RWPE2 (cell line): ENCODE measurements around the gene TTC28.

ENCODE experiments used
- ATAC-seq: fragments of 200-7000 bp; cut with Tn5 transposase; 3 replicates; pipeline ENCODE4 v1.9.1; 2021; ENCODE audit warnings: low read depth
- DNase-seq: peaks from one replicate; pipeline ENCODE4 v3.0.0-alpha.2; 2020; ENCODE audit warnings: low spot score
- H3K27ac ChIP-seq: fragments of 450-650 bp; 2 replicates; pipeline ENCODE4 v1.5.1; 2017; ENCODE audit warnings: mild to moderate bottlenecking; ENCODE audit not compliant: poor library complexity, severe bottlenecking
- H3K27me3 ChIP-seq: fragments of 250-450 bp; sonication (Bioruptor Pico); 2 replicates; pipeline ENCODE4 v1.5.1; 2021; ENCODE audit warnings: mild to moderate bottlenecking, moderate library complexity; ENCODE audit not compliant: insufficient read depth, poor library complexity, severe bottlenecking
- H3K36me3 ChIP-seq: fragments of 250-450 bp; sonication (Bioruptor Pico); 2 replicates; pipeline ENCODE4 v1.5.1; 2020; ENCODE audit warnings: low read depth, mild to moderate bottlenecking, moderate library complexity
- H3K4me1 ChIP-seq: fragments of 250-450 bp; sonication (Bioruptor Pico); 2 replicates; pipeline ENCODE4 v1.5.1; 2021; ENCODE audit warnings: mild to moderate bottlenecking, moderate library complexity; ENCODE audit not compliant: insufficient read depth, poor library complexity, severe bottlenecking
- H3K4me3 ChIP-seq: fragments of 250-450 bp; sonication (Bioruptor Pico); 2 replicates; pipeline ENCODE4 v1.5.1; 2021; ENCODE audit warnings: mild to moderate bottlenecking, moderate library complexity; ENCODE audit not compliant: severe bottlenecking
- H3K9me3 ChIP-seq: fragments of 250-450 bp; sonication (Bioruptor Pico); 2 replicates; pipeline ENCODE4 v1.5.1; 2021; ENCODE audit warnings: mild to moderate bottlenecking, moderate library complexity; ENCODE audit not compliant: severe bottlenecking
- TF ChIP-seq, protein P1 (sequence below): fragments of 450-650 bp; IDR thresholded peaks from one replicate; pipeline ENCODE4 v1.5.1; 2017; ENCODE audit warnings: mild to moderate bottlenecking, moderate library complexity; ENCODE audit not compliant: poor library complexity, severe bottlenecking

The TTC28 gene

DNA sequence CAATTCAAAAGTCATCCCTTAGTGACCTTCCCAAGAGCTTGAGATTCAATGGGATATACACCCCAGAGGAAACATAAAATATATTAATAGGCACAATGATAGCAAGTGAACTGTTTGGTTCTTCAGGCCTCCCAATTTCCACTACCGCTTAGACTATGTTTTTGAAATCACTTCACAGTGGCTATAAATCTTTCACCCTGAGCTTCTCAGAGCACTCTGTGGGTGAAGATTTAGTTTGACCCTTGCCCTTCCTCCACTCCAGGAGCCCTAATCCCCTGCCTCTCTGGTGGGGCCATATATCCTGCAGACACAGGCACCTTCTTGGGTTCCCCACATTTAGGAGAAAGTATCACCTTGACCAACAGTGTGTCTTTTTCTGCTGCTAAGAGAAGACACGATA, 573.7 kb downstream of the TTC28 start:
- Histone ChIP-seq H3K27me3 (no peaks in the 10 kb centered on the region), H3K4me1 (no peaks in the 10 kb centered on the region), H3K9me3 (no peaks in the 10 kb centered on the region), H3K36me3 (no peaks in the 10 kb centered on the region), H3K4me3 (no peak overlapping the region), H3K27ac (no peak overlapping the region)
- TF ChIP-seq, protein P1, sequence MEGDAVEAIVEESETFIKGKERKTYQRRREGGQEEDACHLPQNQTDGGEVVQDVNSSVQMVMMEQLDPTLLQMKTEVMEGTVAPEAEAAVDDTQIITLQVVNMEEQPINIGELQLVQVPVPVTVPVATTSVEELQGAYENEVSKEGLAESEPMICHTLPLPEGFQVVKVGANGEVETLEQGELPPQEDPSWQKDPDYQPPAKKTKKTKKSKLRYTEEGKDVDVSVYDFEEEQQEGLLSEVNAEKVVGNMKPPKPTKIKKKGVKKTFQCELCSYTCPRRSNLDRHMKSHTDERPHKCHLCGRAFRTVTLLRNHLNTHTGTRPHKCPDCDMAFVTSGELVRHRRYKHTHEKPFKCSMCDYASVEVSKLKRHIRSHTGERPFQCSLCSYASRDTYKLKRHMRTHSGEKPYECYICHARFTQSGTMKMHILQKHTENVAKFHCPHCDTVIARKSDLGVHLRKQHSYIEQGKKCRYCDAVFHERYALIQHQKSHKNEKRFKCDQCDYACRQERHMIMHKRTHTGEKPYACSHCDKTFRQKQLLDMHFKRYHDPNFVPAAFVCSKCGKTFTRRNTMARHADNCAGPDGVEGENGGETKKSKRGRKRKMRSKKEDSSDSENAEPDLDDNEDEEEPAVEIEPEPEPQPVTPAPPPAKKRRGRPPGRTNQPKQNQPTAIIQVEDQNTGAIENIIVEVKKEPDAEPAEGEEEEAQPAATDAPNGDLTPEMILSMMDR: no peak
- DNase-seq (no peak), ATAC-seq (no peak)

DNA sequence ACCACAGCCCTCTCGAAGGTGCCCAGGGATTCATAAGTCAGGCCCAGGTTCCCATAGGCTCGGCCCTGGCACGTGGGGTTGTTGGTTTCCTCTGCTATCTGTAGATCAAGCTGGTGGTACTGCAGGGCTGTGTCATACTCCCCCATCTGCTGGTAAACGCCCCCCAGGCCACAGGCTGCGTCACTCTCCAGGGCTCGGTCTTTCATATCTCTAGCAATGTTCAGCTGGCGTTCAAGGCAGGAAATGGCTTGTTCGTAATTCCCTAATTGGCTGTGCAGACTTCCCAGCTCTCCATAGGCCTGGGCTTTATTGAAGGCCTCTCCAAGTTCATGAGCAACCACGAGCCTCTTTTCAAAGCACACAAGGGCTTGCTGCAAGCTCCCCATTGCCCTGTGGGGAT, 574.2 kb downstream of the TTC28 start:
- no peaks in the 10 kb centered on the region for H3K4me1 ChIP-seq
- no peak overlapping the region for H3K4me3 ChIP-seq
- no peak overlapping the region for H3K27ac ChIP-seq
- DNase-seq (no peak), ATAC-seq (no peak)
- H3K36me3 ChIP-seq: no peaks in the 10 kb centered on the region
- H3K27me3 ChIP-seq: no peaks in the 10 kb centered on the region
- TF ChIP-seq, protein P1: no peak
- no peaks in the 10 kb centered on the region for H3K9me3 ChIP-seq

GRCh38 chr22:28103596-28103995, 576.0 kb downstream of the TTC28 start:
- ATAC-seq (no peak), DNase-seq (no peak)
- Histone ChIP-seq H3K9me3 (no peaks in the 10 kb centered on the region), H3K4me3 (no peak overlapping the region), H3K36me3 (no peaks in the 10 kb centered on the region), H3K4me1 (no peaks in the 10 kb centered on the region), H3K27me3 (no peaks in the 10 kb centered on the region), H3K27ac (no peak overlapping the region)
- TF ChIP-seq, protein P1: no peak

DNA sequence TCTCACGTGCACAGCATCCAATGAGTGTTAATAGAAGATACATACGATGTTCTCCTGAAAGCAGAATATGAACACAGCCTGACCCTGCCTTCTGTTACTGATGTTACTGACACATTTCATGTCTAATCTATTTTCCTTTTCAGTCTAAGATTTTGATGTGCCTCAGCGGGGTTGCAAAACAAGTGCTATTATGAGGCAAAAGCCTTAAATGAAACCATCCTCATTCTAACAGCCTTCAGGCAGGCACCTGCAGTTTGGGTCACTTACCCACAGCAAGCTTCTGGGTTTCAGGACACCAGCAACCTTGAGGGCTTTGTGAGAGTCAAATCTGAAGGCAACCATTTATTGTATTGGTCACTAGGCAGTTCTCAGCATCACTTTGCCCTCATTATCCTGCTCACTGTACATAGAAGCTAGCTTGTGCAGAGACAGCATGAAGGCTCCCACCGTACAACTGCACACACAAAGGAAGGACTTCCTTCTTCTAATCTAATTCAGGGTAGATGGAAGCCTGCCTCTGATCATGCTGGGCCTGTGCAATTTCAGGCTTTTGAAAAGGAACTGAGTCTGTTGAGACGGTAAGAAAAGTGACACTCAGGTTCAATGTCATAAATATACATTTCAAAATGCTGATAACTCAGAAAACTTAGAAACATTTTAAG, 577.4 kb downstream of the TTC28 start:
- H3K36me3 ChIP-seq: no peaks in the 10 kb centered on the region
- no peak overlapping the region for H3K4me3 ChIP-seq
- no peaks in the 10 kb centered on the region for H3K27me3 ChIP-seq
- TF ChIP-seq, protein P1: no peak
- DNase-seq (no peak), ATAC-seq (no peak)
- H3K9me3 ChIP-seq: no peaks in the 10 kb centered on the region
- no peak overlapping the region for H3K27ac ChIP-seq
- H3K4me1 ChIP-seq: no peaks in the 10 kb centered on the region

DNA sequence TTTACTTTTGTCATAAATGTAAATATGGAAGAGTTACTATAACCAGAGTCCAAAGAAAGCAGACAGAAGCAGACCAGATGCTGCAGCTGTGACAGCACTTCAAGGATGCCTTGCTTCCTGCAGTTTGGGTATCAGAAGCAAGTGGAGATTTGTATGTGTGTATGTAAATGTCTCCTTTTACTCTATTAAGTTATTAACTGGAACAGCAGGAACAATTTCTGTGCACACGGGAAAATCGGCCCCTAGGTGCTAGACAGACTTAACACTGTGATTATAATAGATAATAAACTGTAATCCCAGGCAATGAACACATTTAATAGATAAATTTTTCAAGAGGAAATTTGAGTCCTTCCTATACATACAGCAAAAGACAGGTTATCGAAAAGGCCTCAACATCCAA, 582.0 kb downstream of the TTC28 start:
- no peak for ATAC-seq
- no peaks in the 10 kb centered on the region for H3K9me3 ChIP-seq
- no peak overlapping the region for H3K4me3 ChIP-seq
- no peaks in the 10 kb centered on the region for H3K27me3 ChIP-seq
- H3K27ac ChIP-seq: no peak overlapping the region
- TF ChIP-seq, protein P1: no peak
- no peak for DNase-seq
- no peaks in the 10 kb centered on the region for H3K4me1 ChIP-seq
- H3K36me3 ChIP-seq: no peaks in the 10 kb centered on the region
